22Rv1 (cell line): ENCODE measurements around the gene CCDC106.

Experiments
- H3K27ac ChIP-seq: fragments of 450-650 bp; 2 replicates; pipeline ENCODE4 v1.5.1; 2017
- ZFX ChIP-seq: fragments of 450-650 bp; IDR thresholded peaks from 2 replicates; pipeline ENCODE4 v1.6.1; 2017; ENCODE audit warnings: antibody characterized with exemption, borderline replicate concordance
- TF ChIP-seq, protein P1 (sequence below): fragments of 450-650 bp; IDR thresholded peaks from 2 replicates; pipeline ENCODE4 v1.5.1; 2017; ENCODE audit warnings: mild to moderate bottlenecking

CCDC106 gene

DNA sequence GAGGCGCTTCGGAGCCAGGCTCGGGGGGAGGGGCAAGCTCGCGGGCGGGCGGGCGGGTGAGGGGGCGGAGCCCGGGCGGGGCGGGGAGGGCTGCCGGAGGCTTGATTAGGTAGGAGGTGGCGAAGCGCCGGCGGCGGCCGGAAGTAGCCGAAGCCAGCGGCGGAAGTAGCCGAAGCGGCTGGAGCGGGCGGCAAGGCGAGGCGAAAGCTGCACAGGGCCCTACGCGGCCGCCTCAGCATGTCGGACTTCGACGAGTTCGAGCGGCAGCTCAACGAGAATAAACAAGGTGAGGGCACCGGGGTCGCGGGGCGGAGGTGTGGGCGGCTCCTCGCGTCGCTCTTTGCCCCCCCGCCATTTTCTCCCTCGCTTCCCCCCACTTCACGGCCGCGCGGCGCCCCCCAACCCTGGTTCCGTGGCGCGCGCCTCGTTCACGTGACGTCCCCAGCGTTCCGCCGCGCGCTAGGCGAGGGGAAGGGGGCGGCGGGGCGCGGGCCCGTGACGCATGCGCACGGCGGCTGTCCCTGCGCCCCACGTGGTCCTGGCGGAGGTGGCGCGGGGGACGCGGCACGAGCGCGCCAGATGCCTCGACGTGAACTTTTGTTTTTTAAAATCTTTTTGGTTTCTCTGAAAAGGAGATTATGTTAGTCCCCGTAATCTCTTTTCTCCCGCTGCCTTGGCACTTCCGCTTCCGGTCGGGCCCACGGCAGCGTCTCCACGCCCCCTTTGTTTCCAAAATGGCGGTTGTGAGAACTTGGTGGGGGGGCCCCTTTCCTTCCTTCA is 7.0 kb downstream of the CCDC106 start, which contains the start of gene U2AF2:
Gene U2AF2, plus strand, starts transcription at position 168 of the 780 bp plus-strand sequence. Its CDS starts 70 bp downstream, at position 238.
- TF ChIP-seq, protein P1, sequence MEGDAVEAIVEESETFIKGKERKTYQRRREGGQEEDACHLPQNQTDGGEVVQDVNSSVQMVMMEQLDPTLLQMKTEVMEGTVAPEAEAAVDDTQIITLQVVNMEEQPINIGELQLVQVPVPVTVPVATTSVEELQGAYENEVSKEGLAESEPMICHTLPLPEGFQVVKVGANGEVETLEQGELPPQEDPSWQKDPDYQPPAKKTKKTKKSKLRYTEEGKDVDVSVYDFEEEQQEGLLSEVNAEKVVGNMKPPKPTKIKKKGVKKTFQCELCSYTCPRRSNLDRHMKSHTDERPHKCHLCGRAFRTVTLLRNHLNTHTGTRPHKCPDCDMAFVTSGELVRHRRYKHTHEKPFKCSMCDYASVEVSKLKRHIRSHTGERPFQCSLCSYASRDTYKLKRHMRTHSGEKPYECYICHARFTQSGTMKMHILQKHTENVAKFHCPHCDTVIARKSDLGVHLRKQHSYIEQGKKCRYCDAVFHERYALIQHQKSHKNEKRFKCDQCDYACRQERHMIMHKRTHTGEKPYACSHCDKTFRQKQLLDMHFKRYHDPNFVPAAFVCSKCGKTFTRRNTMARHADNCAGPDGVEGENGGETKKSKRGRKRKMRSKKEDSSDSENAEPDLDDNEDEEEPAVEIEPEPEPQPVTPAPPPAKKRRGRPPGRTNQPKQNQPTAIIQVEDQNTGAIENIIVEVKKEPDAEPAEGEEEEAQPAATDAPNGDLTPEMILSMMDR = no peak; the same call in 1 of the 2 replicates
- TF ChIP-seq ZFX = no peak
- peak within 1 kb of the TSS; percentile 99 for H3K27ac ChIP-seq

DNA sequence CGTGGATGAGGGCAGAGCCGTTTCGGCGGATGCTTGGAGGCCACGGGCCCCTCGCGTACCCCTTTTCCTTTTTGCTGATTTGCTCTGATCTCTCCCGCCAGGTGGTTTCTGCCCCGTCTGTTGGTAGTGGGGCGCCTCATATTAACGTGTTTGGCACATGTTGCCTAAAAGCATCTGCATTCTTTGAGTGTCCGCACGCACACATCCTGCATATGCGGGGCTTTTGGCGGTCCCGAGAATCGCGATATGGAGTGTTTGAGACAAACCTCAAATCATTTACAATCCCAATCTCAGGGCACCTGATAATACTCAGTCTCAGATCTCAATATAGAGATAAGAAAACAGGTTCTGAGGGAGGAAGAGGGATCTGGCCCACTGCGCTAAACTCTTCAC is 7.6 kb downstream of the CCDC106 start:
- no peak for TF ChIP-seq ZFX
- TF ChIP-seq, protein P1 = no peak
- H3K27ac ChIP-seq = peak overlapping the region; percentile 99

DNA sequence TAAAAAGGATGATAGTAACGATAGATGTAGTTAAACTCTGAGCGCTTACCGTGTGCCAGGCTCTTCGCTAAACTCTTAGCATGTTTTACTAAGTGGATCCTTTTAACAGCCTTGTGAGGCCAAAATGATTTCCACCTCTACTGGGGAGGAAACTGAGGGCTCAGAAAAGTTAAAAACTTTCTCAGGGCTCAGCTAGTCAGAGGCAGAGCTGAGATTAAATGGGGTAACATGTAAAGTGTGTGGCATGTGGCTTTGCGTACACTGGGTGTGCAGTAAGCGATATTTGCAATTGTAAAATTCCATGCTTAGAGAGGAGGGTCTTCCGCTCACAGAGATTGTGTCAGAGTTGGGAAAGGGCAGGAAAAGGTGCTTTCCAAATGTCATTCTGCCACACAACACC is 8.5 kb downstream of the CCDC106 start:
- no peak overlapping the region; the same call in 1 of the 2 replicates for H3K27ac ChIP-seq
- TF ChIP-seq, protein P1 = no peak
- no peak for TF ChIP-seq ZFX

DNA sequence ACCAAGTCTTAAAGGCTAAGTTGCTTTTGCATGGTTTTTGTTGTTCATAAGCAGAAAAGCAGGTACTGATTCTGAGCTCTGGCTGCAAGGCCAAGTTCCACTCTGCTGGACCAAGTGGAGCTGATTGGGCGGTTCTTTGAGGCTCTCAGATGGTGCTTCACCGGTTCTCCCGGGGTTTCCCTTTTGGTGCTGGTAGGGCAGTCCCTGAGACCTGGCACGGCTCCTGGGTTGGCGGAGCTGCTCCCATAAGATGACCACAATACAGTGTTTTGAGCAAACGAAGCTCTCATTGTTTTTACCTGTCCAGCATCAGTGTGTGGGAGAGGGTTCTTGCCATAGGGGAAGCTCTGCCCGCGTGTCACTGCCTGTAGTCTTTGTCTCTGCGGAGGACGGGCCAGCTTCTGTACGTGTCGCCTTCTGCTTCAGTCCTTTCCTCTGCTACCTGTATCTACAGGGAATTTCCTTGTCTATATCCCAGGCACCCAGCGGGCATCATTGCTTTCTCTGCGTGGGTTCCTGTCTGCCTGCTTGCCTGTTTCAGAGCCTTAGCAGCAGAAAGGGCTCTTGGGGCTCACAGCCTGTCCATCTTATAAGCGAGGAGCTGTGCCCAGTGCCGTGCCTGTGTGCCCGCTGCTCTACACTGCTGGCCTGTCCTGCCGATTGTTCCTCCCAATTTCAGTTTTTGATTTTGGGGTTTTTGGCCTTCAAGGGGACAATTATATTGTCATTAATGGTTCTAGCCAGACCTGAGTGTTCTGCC is 9.2 kb downstream of the CCDC106 start:
- TF ChIP-seq, protein P1 = no peak
- no peak for TF ChIP-seq ZFX
- H3K27ac ChIP-seq = no peak overlapping the region

DNA sequence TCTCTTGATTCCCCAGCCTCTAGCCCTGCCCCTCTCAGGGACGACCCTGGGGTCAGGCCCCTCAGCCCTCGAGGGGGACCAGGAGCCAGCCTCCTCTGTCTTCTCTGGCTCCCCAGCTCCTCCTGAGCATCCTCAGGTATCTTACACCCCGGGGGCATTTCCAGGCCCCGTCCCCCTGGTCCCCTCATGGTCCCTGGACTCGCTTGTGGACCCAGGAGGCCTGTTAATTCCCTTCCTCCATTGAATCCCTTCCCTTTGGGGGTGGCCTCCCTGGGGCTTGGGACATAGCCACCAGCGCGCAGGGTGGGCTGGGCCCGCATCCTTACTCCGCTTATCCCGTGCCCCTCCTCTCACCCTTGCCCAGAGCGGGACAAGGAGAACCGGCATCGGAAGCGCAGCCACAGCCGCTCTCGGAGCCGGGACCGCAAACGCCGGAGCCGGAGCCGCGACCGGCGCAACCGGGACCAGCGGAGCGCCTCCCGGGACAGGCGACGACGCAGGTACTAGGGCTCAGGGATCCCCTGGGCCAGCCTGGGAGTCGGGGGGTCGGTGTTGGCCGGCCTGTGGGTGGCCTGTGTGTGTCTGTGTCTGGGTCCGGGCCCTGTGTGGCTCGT is 10.9 kb downstream of the CCDC106 start:
- TF ChIP-seq, protein P1 = no peak
- no peak for TF ChIP-seq ZFX

DNA sequence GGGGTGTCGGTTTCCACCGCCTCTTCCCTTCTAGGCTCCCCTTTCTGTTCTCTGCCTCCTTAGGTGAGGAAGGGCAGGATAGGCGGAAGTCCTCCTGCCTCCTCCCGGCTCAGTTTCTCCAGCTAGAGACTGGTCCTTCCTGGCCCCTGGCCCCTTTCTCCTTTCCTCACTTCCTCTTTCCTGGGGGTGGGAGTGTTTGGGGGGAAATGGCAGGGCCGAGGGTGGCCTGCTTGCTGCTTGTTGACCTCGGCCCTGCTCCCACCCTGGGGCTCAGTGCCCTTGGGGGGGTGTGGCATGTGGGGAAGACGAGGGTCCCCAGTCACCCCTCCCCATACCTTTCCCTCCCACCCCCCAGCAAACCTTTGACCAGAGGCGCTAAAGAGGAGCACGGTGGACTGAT is 11.8 kb downstream of the CCDC106 start:
- H3K27ac ChIP-seq = no peak overlapping the region
- TF ChIP-seq ZFX = no peak
- TF ChIP-seq, protein P1 = no peak

More for the DNA sequence above, 10.9 kb downstream of the CCDC106 start:
- no peak overlapping the region for H3K27ac ChIP-seq
